ENCODE measurements around the gene CLDN14.

The CLDN14 gene

GRCh38 chr21:36466061-36466511, 13.8 kb downstream of the CLDN14 start:
- DNase-seq, result no peak

- no peak for DNase-seq
Measured at GRCh38 chr21:36465478-36465877, 14.4 kb downstream of the CLDN14 start.

- no peak for DNase-seq
Measured at GRCh38 chr21:36464590-36464989, 15.3 kb downstream of the CLDN14 start.

- DNase-seq, result no peak
Measured at GRCh38 chr21:36463991-36464390, 15.9 kb downstream of the CLDN14 start.

- DNase-seq, result no peak
Measured at GRCh38 chr21:36463204-36463603, 16.7 kb downstream of the CLDN14 start.

- DNase-seq, result no peak
Measured at GRCh38 chr21:36461918-36462486, 17.9 kb downstream of the CLDN14 start.

GRCh38 chr21:36461277-36461917, 18.5 kb downstream of the CLDN14 start:
- DNase-seq, result no peak

GRCh38 chr21:36460866-36461265, 19.1 kb downstream of the CLDN14 start:
- DNase-seq, result no peak

- DNase-seq, result no peak
Measured at GRCh38 chr21:36459098-36459497, 20.8 kb downstream of the CLDN14 start.

GRCh38 chr21:36456729-36457414, 23.1 kb downstream of the CLDN14 start:
- no peak for DNase-seq

- no peak for DNase-seq
Measured at GRCh38 chr21:36454706-36455105, 25.2 kb downstream of the CLDN14 start.

GRCh38 chr21:36454093-36454531, 25.8 kb downstream of the CLDN14 start:
- DNase-seq, result no peak

- DNase-seq, result no peak
Measured at GRCh38 chr21:36452281-36452825, 27.6 kb downstream of the CLDN14 start.

- DNase-seq, result no peak
Measured at GRCh38 chr21:36451506-36451905, 28.4 kb downstream of the CLDN14 start.

- DNase-seq, result no peak
Measured at GRCh38 chr21:36450511-36450910, 29.4 kb downstream of the CLDN14 start.

- DNase-seq, result no peak
Measured at GRCh38 chr21:36446301-36446700, 33.6 kb downstream of the CLDN14 start.

GRCh38 chr21:36441715-36442114, 38.2 kb downstream of the CLDN14 start:
- no peak for DNase-seq

- DNase-seq, result no peak
Measured at GRCh38 chr21:36437745-36438128, 42.2 kb downstream of the CLDN14 start.

- DNase-seq, result no peak
Measured at GRCh38 chr21:36436829-36437744, 42.8 kb downstream of the CLDN14 start.

- DNase-seq, result no peak
Measured at GRCh38 chr21:36434144-36434543, 45.8 kb downstream of the CLDN14 start.

GRCh38 chr21:36433059-36433709, 46.7 kb downstream of the CLDN14 start:
- no peak for DNase-seq

- DNase-seq, result no peak
Measured at GRCh38 chr21:36431252-36431651, 48.7 kb downstream of the CLDN14 start.
